Measurements from ENCODE around the gene GLMP. TPM values are rescaled to one million over a fixed set of nuclear protein-coding genes. Genes with fewer than 3 reads are reported as not detected.

Gene GLMP
- total and polyA plus RNA-seq, 2 of the 13 experiments (the other 11 are each of a cell fraction or from before 2014, with no cell fraction given): 44.6 to 75.8 TPM

- peak; percentile 56 for FAIRE-seq
- Histone ChIP-seq H3K4me1 (ENCODE audit: insufficient read depth, low read length) (peaks cover 21% of the 10 kb centered on the region), H3K79me2 (ENCODE audit: insufficient read depth, low read length) (peaks cover 36% of the 10 kb centered on the region), H2AFZ (ENCODE audit: low read length) (no peak overlapping the region), H3K27ac (ENCODE audit: extremely low read length, insufficient read depth, low read length) (no peak overlapping the region), H4K20me1 (ENCODE audit: insufficient read depth, low read length) (peaks cover 14% of the 10 kb centered on the region), H3K27me3 (ENCODE audit: control insufficient read depth in 1 of 2, insufficient read depth in 2 of 2, low read length in 2 of 2) (no peaks in the 10 kb centered on the region; a peak in 1 of 5 replicates), H3K36me3 (replicated peaks in 1 of 2; ENCODE audit: control insufficient read depth in 1 of 2, insufficient read depth in 2 of 2, low read length in 2 of 2) (peaks cover 39 to 80% of the 10 kb centered on the region in 2 experiments), H3K4me2 (ENCODE audit: low read depth, low read length) (no peak overlapping the region), H3K9me3 (ENCODE audit: low read length) (no peaks in the 10 kb centered on the region), H3K4me3 (replicated peaks in 1 of 3; ENCODE audit: insufficient read depth in 1 of 3, low read depth in 2 of 3, low read length in 3 of 3) (no peak overlapping the region), H3K9ac (ENCODE audit: insufficient read depth, low read depth, low read length) (no peak overlapping the region)
- CTCF ChIA-PET (ENCODE audit: low intra/inter-chr PET ratio, low total read pairs): no interaction called here
- TF ChIP-seq NCOA5 (CRISPR knock-in tag; IDR thresholded peaks at IDR 0.05): no peak
- no peak for TF ChIP-seq ZNF260 (CRISPR knock-in tag; IDR thresholded peaks at IDR 0.05; ENCODE audit: borderline replicate concordance, low read depth)
- peak; percentile 99 for TF ChIP-seq CEBPB (IDR thresholded peaks at IDR 0.05; ENCODE audit: borderline replicate concordance, low read depth, low read length)
- TF ChIP-seq BCLAF1 (IDR thresholded peaks at IDR 0.05): no peak
- no peak for TF ChIP-seq FOXK2 (IDR thresholded peaks at IDR 0.05)
- TF ChIP-seq FOXO4 (CRISPR knock-in tag; conservative IDR thresholded peaks at IDR 0.05): no peak
- no peak for TF ChIP-seq ZNF546 (CRISPR knock-in tag; conservative IDR thresholded peaks at IDR 0.05)
- TF ChIP-seq CEBPG (CRISPR knock-in tag; IDR thresholded peaks at IDR 0.05): peak; percentile 98
- ATAC-seq: peak; percentile 49
- POLR2A ChIA-PET: no interaction called here
- intact Hi-C loops (cut with micrococcal nuclease; ENCODE audit: unreplicated experiment) (no loop called here), in situ Hi-C loops (cut with HindIII; ENCODE audit: extremely low pct_ligation_motif_present, low pct_unique_long_range_greater_than_20kb) (no loop called here)
- BruUV-seq (replicated peaks): no TSS peak
- DNase-seq (ENCODE audit: low spot score): no peak
- 54% methylated on average over 5 of the region's 6 CpGs for WGBS (ENCODE audit: low lambda C conversion rate)
Measured at GRCh38 chr1:156276966-156277381, 18.5 kb downstream of the GLMP start.
